ENCODE results near the gene SLC16A4. TPM values are rescaled to one million over a fixed set of nuclear protein-coding genes. Genes with fewer than 3 reads are reported as not detected.

The SLC16A4 gene
- total RNA-seq, 3 donors from 2014 or later = 0.96 to 31.5 (median 14.4) TPM

GRCh38 chr1:110318046-110318445, 72.8 kb downstream of the SLC16A4 start:
- intact Hi-C loops (cut with DNase I; ENCODE audit: low total_unique reads) = no loop called here
- no peak for DNase-seq (ENCODE audit: low spot score in 2 of 2)

GRCh38 chr1:110316735-110317134, 74.1 kb downstream of the SLC16A4 start:
- intact Hi-C loops (cut with DNase I; ENCODE audit: low total_unique reads) = no loop called here
- Histone ChIP-seq H3K4me3 (no peak overlapping the region), H3K4me1 (peaks cover 4% of the 10 kb centered on the region in 2 donors), H3K27me3 (no peaks in the 10 kb centered on the region), H3K9me3 (no peaks in the 10 kb centered on the region), H3K27ac (no peak overlapping the region), H3K36me3 (no peaks in the 10 kb centered on the region)
- no peak for TF ChIP-seq CTCF (IDR thresholded peaks at IDR 0.05)
- TF ChIP-seq POLR2AphosphoS5 (IDR thresholded peaks at IDR 0.05) = no peak
- no peak for TF ChIP-seq POLR2A (IDR thresholded peaks at IDR 0.05)
- no peak for DNase-seq (ENCODE audit: low spot score in 2 of 2)

More at GRCh38 chr1:110318046-110318445, 72.8 kb downstream of the SLC16A4 start:
- Histone ChIP-seq H3K27me3 (no peaks in the 10 kb centered on the region), H3K9me3 (no peaks in the 10 kb centered on the region), H3K36me3 (no peaks in the 10 kb centered on the region), H3K4me1 (no peaks in the 10 kb centered on the region), H3K27ac (no peak overlapping the region), H3K4me3 (no peak overlapping the region)
- TF ChIP-seq CTCF (IDR thresholded peaks at IDR 0.05) (no peak), POLR2AphosphoS5 (IDR thresholded peaks at IDR 0.05) (no peak)

Other genes with a start within 250 kb of the SLC16A4 start
- under 1 TPM; under 0.01 to 0.29 (median under 0.01) TPM for gene SLC6A17, start 240.5 kb downstream of the SLC16A4 start, total RNA-seq
- gene KCNC4, start 180.7 kb downstream of the SLC16A4 start, total RNA-seq = 10 to 100 TPM in 1 of 3 donors, 1 to 10 TPM in 2; 3.8 to 12.6 (median 5.2) TPM
- gene RBM15, start 51.6 kb downstream of the SLC16A4 start, total RNA-seq = 10 to 100 TPM; 33.4 to 47.1 (median 35.4) TPM
- 100 to 1,000 TPM; 102 to 117 (median 109) TPM for gene LAMTOR5, start 16.7 kb upstream of the SLC16A4 start, total RNA-seq
- gene PROK1, start 60.1 kb upstream of the SLC16A4 start, total RNA-seq = 10 to 100 TPM in 1 of 3 donors, under 1 TPM in 2; 0.66 to 42.9 (median 0.73) TPM
- not detected for gene KCNA10, start 128.1 kb upstream of the SLC16A4 start, total RNA-seq
- 10 to 100 TPM in 1 of 3 donors, under 1 TPM in 2; 0.33 to 13.8 (median 0.59) TPM for gene KCNA2, start 215.3 kb upstream of the SLC16A4 start, total RNA-seq